Osteoblast (primary cell): ENCODE measurements around the gene CALU. TPM values are rescaled to one million over a fixed set of nuclear protein-coding genes. Genes with fewer than 3 reads are reported as not detected.

Experiments
- DNase-seq: peaks from one replicate; pipeline ENCODE4 v3.0.0; 2011; ENCODE audit warnings: low spot score, mixed read lengths; ENCODE audit not compliant: insufficient read length; ENCODE audit errors: missing footprints
- H2AFZ ChIP-seq: 2 replicates; pipeline ENCODE4 v1.6.0; 2011; ENCODE audit warnings: mild to moderate bottlenecking, low read length
- H3K27ac ChIP-seq: 2 replicates; pipeline ENCODE4 v1.5.1; 2011; ENCODE audit warnings: mild to moderate bottlenecking, low read depth, low read length, moderate library complexity
- H3K27me3 ChIP-seq: 2 replicates; pipeline ENCODE4 v1.6.0; 2012; ENCODE audit warnings: mild to moderate bottlenecking, control low read depth, inconsistent platforms, low read length, moderate library complexity; ENCODE audit not compliant: insufficient read depth
- H3K36me3 ChIP-seq: 2 replicates; pipeline ENCODE4 v1.5.1; 2011; ENCODE audit warnings: mild to moderate bottlenecking, low read length, control low read depth, moderate library complexity; ENCODE audit not compliant: insufficient read depth
- H3K4me1 ChIP-seq: 2 replicates; pipeline ENCODE4 v1.5.1; 2011; ENCODE audit warnings: mild to moderate bottlenecking, low read length, control low read depth, moderate library complexity; ENCODE audit not compliant: insufficient read depth
- H3K4me2 ChIP-seq: 2 replicates; pipeline ENCODE4 v1.6.0; 2011; ENCODE audit warnings: mild to moderate bottlenecking, low read length; ENCODE audit not compliant: insufficient read depth
- H3K4me3 ChIP-seq: fragments of 200-600 bp; sonication (generic); 3 replicates; pipeline ENCODE4 v1.5.1; 2012; ENCODE audit warnings: mild to moderate bottlenecking, low read length, inconsistent platforms; ENCODE audit not compliant: insufficient read depth
- H3K79me2 ChIP-seq: 2 replicates; pipeline ENCODE4 v1.6.0; 2012; ENCODE audit warnings: mild to moderate bottlenecking, low read length, control low read depth, inconsistent platforms; ENCODE audit not compliant: insufficient read depth
- H3K9me3 ChIP-seq: 2 replicates; pipeline ENCODE4 v1.5.1; 2011; ENCODE audit warnings: low read depth, low read length, control low read depth
- H4K20me1 ChIP-seq: 2 replicates; pipeline ENCODE4 v1.6.0; 2012; ENCODE audit warnings: mild to moderate bottlenecking, low read length, control low read depth; ENCODE audit not compliant: insufficient read depth
- total RNA-seq: library from RNA; depleted of rRNA; stranded (reverse); fragments of >200 nt; gene quantifications from 2 replicates; pipeline ENCODE4 v1.2.3, GENCODE V29; 2012
- TF ChIP-seq, protein P1 (sequence below): IDR thresholded peaks from 2 replicates; pipeline ENCODE4 v1.5.1; 2011; ENCODE audit warnings: mild to moderate bottlenecking, low read depth, low read length, moderate library complexity; ENCODE audit errors: extremely low read depth

CALU gene
- total RNA-seq, 1 donor: 708 TPM

DNA sequence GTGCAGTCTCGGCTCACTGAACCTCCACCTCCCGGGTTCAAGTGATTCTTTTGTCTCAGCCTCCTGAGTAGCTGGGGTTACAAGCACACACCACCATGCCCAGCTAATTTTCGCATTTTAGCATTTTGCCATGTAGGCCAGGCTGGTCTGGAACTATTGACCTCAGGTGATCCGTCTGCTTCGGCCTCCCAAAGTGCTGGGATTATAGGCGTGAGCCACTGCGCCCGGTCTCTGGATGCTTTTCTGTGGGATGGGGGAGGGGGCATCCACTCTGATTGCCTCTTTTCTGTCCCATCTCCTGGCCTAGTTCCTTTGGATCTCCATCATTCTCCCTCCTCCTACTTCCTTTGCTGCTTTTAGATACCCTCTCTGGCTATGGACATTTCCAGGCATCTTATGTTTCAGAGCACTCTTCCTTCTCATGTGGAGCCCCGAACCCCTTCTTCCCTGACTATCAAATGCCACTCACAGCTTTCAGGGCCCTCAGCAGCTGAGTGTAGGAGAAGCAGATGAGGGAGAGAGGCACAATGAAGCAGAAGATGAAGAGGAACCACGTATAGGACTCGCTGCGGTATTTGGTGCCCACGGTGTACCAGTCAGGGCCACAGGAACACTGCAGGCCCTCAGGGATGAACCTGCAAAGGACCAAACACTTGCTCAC is 35.0 kb downstream of the CALU start:
- TF ChIP-seq, protein P1, sequence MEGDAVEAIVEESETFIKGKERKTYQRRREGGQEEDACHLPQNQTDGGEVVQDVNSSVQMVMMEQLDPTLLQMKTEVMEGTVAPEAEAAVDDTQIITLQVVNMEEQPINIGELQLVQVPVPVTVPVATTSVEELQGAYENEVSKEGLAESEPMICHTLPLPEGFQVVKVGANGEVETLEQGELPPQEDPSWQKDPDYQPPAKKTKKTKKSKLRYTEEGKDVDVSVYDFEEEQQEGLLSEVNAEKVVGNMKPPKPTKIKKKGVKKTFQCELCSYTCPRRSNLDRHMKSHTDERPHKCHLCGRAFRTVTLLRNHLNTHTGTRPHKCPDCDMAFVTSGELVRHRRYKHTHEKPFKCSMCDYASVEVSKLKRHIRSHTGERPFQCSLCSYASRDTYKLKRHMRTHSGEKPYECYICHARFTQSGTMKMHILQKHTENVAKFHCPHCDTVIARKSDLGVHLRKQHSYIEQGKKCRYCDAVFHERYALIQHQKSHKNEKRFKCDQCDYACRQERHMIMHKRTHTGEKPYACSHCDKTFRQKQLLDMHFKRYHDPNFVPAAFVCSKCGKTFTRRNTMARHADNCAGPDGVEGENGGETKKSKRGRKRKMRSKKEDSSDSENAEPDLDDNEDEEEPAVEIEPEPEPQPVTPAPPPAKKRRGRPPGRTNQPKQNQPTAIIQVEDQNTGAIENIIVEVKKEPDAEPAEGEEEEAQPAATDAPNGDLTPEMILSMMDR: no peak
- no peak overlapping the region for H2AFZ ChIP-seq
- peaks cover 62% of the 10 kb centered on the region for H3K36me3 ChIP-seq
- H3K4me1 ChIP-seq: no peaks in the 10 kb centered on the region
- no peaks in the 10 kb centered on the region for H3K27me3 ChIP-seq
- H3K4me3 ChIP-seq: no peak overlapping the region
- H3K79me2 ChIP-seq: peaks cover 2% of the 10 kb centered on the region
- H3K9me3 ChIP-seq: peaks cover 3% of the 10 kb centered on the region
- peaks cover 34% of the 10 kb centered on the region for H4K20me1 ChIP-seq
- peak; percentile 31 for DNase-seq
- no peak overlapping the region for H3K4me2 ChIP-seq
- no peak overlapping the region for H3K27ac ChIP-seq

GRCh38 chr7:128774921-128775320 is 35.8 kb downstream of the CALU start:
- Histone ChIP-seq H3K27me3 (no peaks in the 10 kb centered on the region), H3K4me3 (no peak overlapping the region), H3K9me3 (peaks cover 3% of the 10 kb centered on the region), H3K4me1 (no peaks in the 10 kb centered on the region), H3K27ac (no peak overlapping the region), H3K36me3 (peaks cover 55% of the 10 kb centered on the region), H4K20me1 (peaks cover 30% of the 10 kb centered on the region), H3K4me2 (no peak overlapping the region), H2AFZ (no peak overlapping the region), H3K79me2 (no peaks in the 10 kb centered on the region)
- DNase-seq: no peak
- TF ChIP-seq, protein P1: no peak

GRCh38 chr7:128775744-128776474 is 36.8 kb downstream of the CALU start, which contains the start of gene OPN1SW:
Gene OPN1SW (minus strand): TSS chr7:128775794. CDS start chr7:128775781, 13 bp downstream.
- H3K36me3 ChIP-seq: peaks cover 45% of the 10 kb centered on the region
- peaks cover 3% of the 10 kb centered on the region for H3K9me3 ChIP-seq
- no peaks in the 10 kb centered on the region for H3K27me3 ChIP-seq
- H2AFZ ChIP-seq: no peak within 1 kb of the TSS
- H3K27ac ChIP-seq: no peak within 1 kb of the TSS
- no peak within 1 kb of the TSS for H3K4me3 ChIP-seq
- H3K79me2 ChIP-seq: no peaks in the 10 kb centered on the region
- DNase-seq: no peak
- H3K4me1 ChIP-seq: peaks cover 4% of the 10 kb centered on the region
- no peak within 1 kb of the TSS for H3K4me2 ChIP-seq
- TF ChIP-seq, protein P1: no peak
- peaks cover 22% of the 10 kb centered on the region for H4K20me1 ChIP-seq
